ENCODE measurements around the gene AFM. TPM values are rescaled to one million over a fixed set of nuclear protein-coding genes. Genes with fewer than 3 reads are reported as not detected.

The AFM gene, protein sequence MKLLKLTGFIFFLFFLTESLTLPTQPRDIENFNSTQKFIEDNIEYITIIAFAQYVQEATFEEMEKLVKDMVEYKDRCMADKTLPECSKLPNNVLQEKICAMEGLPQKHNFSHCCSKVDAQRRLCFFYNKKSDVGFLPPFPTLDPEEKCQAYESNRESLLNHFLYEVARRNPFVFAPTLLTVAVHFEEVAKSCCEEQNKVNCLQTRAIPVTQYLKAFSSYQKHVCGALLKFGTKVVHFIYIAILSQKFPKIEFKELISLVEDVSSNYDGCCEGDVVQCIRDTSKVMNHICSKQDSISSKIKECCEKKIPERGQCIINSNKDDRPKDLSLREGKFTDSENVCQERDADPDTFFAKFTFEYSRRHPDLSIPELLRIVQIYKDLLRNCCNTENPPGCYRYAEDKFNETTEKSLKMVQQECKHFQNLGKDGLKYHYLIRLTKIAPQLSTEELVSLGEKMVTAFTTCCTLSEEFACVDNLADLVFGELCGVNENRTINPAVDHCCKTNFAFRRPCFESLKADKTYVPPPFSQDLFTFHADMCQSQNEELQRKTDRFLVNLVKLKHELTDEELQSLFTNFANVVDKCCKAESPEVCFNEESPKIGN
- total RNA-seq = not detected

DNA sequence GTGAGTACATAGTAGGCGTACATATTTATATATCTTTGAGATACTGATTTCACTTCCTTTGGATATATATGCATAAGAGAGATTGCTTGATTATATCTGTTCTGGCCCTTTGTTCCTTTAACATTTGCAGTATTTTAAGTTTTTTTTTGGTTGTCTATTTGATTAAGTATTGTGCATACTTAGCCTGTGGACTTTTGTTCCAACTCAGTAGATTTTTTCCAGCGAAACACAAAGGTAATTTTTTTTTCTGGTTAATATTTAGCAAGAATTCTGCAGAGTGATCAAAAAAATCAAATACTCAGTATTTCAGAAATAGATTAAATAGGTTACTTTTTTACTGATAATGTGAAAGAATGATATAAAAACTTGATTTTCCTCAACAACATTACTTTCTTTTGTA, at the start of gene AFM:
Gene AFM (plus strand): TSS at position 388 of the 400 bp plus-strand sequence. CDS start 31 bp downstream, outside the sequence.
- H3K9me3 Mint-ChIP-seq = peaks cover 7% of the 10 kb centered on the region
- H3K4me1 Mint-ChIP-seq (ENCODE audit: low read depth in 2 of 2) = no peaks in the 10 kb centered on the region
- DNase-seq (ENCODE audit: low spot score) (no peak), ATAC-seq (no peak)
- H3K27me3 Mint-ChIP-seq = no peaks in the 10 kb centered on the region
- no peak within 1 kb of the TSS for H3K4me3 Mint-ChIP-seq
- H3K27ac Mint-ChIP-seq = no peak within 1 kb of the TSS
- H3K36me3 Mint-ChIP-seq = no peaks in the 10 kb centered on the region

DNA sequence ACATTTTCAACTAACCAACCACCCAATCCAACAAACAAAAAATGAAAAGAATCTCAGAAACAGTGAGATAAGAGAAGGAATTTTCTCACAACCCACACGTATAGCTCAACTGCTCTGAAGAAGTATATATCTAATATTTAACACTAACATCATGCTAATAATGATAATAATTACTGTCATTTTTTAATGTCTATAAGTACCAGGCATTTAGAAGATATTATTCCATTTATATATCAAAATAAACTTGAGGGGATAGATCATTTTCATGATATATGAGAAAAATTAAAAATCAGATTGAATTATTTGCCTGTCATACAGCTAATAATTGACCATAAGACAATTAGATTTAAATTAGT, 49.8 kb upstream of the AFM start:
- Mint-ChIP-seq H3K27ac (no peak overlapping the region), H3K4me1 (ENCODE audit: low read depth in 2 of 2) (no peaks in the 10 kb centered on the region), H3K4me3 (no peak overlapping the region), H3K27me3 (no peaks in the 10 kb centered on the region), H3K36me3 (no peaks in the 10 kb centered on the region), H3K9me3 (no peaks in the 10 kb centered on the region)
- no peak for ATAC-seq
- no peak for DNase-seq (ENCODE audit: low spot score)

DNA sequence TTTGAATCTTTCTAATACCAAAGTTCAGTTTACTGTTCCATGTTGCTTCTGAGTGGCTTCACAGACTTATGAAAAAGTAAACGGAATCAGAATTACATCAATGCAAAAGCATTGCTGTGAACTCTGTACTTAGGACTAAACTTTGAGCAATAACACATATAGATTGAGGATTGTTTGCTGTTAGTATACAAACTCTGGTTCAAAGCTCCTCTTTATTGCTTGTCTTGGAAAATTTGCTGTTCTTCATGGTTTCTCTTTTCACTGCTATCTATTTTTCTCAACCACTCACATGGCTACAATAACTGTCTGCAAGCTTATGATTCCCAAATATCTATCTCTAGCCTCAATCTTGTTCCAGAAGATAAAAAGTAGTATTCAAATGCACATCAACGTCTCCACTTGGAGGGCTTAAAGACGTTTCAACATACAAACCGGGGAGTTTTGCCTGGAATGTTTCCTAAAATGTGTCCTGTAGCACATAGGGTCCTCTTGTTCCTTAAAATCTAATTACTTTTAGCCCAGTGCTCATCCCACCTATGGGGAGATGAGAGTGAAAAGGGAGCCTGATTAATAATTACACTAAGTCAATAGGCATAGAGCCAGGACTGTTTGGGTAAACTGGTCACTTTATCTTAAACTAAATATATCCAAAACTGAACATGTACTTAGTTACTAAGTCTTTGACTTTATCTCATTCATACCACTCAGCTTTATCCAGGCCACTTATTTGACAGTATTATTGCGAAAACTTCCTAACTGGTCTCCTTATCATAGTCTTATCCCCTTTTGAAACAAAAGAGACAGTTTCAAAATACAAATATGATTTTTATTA, 49.2 kb upstream of the AFM start:
- no peaks in the 10 kb centered on the region for H3K4me1 Mint-ChIP-seq (ENCODE audit: low read depth in 2 of 2)
- H3K9me3 Mint-ChIP-seq = no peaks in the 10 kb centered on the region
- no peak for DNase-seq (ENCODE audit: low spot score)
- H3K4me3 Mint-ChIP-seq = no peak overlapping the region
- H3K27ac Mint-ChIP-seq = no peak overlapping the region
- ATAC-seq = no peak
- no peaks in the 10 kb centered on the region for H3K36me3 Mint-ChIP-seq
- H3K27me3 Mint-ChIP-seq = no peaks in the 10 kb centered on the region

DNA sequence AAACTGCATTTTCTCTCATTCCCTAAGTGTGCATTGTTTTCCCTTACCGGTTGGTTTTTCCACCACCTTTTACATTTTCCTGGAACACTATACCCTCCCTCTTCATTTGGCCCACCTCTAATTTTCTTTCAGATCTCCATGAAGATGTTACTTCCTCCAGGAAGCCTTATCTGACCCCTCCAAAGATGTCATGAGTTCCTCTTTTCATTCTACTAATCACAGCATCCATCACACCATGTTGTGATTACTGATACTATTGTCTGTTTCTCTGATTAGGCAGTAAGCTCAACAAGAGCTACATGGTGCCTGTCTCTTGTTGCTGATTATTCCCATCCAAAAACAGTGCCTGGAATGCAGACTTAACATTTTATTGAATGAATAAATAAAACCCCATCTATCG, 48.4 kb upstream of the AFM start:
- H3K9me3 Mint-ChIP-seq = no peaks in the 10 kb centered on the region
- ATAC-seq (no peak), DNase-seq (ENCODE audit: low spot score) (no peak)
- H3K27me3 Mint-ChIP-seq = no peaks in the 10 kb centered on the region
- no peaks in the 10 kb centered on the region for H3K36me3 Mint-ChIP-seq
- no peaks in the 10 kb centered on the region for H3K4me1 Mint-ChIP-seq (ENCODE audit: low read depth in 2 of 2)
- H3K4me3 Mint-ChIP-seq = no peak overlapping the region
- H3K27ac Mint-ChIP-seq = no peak overlapping the region

DNA sequence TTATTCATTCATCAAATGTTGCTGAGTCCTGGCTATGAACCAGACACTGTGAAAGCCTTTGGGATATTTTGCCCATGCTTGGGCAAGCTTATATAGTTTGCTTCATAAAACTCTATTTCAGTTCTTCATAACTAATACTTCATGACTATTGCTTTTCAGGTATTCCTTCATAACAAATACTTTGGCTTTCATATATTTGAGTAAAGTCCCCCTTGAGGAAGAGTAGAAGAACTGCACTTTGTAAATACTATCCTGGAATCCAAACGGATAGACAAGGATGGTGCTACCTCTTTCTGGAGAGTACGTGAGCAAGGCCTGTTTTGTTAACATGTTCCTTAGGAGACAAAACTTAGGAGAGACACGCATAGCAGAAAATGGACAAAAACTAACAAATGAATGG, 47.2 kb upstream of the AFM start:
- H3K27me3 Mint-ChIP-seq = no peaks in the 10 kb centered on the region
- H3K4me3 Mint-ChIP-seq = no peak overlapping the region
- H3K36me3 Mint-ChIP-seq = no peaks in the 10 kb centered on the region
- H3K9me3 Mint-ChIP-seq = no peaks in the 10 kb centered on the region
- ATAC-seq = no peak
- H3K4me1 Mint-ChIP-seq (ENCODE audit: low read depth in 2 of 2) = no peaks in the 10 kb centered on the region
- DNase-seq (ENCODE audit: low spot score) = no peak
- no peak overlapping the region for H3K27ac Mint-ChIP-seq

DNA sequence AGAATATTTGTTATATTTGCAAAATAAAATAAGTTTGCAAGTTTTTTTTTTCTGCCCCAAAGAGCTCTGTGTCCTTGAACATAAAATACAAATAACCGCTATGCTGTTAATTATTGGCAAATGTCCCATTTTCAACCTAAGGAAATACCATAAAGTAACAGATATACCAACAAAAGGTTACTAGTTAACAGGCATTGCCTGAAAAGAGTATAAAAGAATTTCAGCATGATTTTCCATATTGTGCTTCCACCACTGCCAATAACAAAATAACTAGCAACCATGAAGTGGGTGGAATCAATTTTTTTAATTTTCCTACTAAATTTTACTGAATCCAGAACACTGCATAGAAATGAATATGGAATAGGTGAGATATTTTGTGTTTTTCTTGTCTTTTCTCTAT, 45.6 kb upstream of the AFM start, which contains the start of gene AFP:
Gene AFP (plus strand): TSS at position 238 of the 400 bp plus-strand sequence. CDS start 42 bp downstream, at position 280.
- no peaks in the 10 kb centered on the region for H3K9me3 Mint-ChIP-seq
- no peaks in the 10 kb centered on the region for H3K4me1 Mint-ChIP-seq (ENCODE audit: low read depth in 2 of 2)
- DNase-seq (ENCODE audit: low spot score) = no peak
- ATAC-seq = no peak
- H3K36me3 Mint-ChIP-seq = no peaks in the 10 kb centered on the region
- H3K4me3 Mint-ChIP-seq = no peak within 1 kb of the TSS
- no peak within 1 kb of the TSS for H3K27ac Mint-ChIP-seq
- H3K27me3 Mint-ChIP-seq = no peaks in the 10 kb centered on the region

DNA sequence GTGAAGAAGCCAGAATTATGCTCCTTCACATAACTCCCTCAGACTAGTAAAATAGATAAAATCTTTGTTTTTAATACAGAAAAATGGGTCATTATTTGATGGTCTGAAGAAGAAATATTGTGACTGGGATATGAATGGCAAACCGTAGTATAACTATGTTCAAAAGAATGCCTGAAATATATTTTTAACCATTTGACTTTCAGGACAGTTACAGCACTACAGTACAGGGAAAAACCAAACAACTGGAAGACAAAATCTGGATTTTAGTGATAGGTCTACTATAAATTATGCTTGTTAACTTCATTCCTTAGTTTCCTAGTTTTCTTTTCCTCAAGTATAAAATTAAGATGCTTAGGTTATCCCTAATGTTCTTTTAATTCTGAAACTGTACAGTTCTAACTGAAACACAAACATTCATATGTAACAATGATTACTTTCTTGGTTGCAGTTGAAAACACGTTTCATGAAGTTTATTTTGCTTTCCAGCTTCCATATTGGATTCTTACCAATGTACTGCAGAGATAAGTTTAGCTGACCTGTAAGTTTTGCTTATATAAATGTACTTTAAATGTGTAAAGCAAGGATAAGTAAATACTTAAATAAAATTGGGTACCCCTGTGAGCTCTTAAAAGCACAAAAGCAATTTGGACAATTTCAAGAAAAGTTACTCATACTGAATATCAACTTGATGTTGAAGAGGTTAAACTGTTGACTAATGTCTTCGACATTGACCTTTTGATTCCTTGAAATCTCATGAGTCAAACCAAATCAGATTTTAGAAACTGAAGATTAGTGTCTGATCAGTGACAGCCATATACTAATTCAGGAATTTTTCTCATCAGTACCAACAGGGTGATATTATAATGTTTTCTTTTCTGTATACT, 44.6 kb upstream of the AFM start:
- ATAC-seq = no peak
- no peak overlapping the region for H3K27ac Mint-ChIP-seq
- no peaks in the 10 kb centered on the region for H3K36me3 Mint-ChIP-seq
- no peaks in the 10 kb centered on the region for H3K27me3 Mint-ChIP-seq
- no peak for DNase-seq (ENCODE audit: low spot score)
- H3K9me3 Mint-ChIP-seq = no peaks in the 10 kb centered on the region
- no peaks in the 10 kb centered on the region for H3K4me1 Mint-ChIP-seq (ENCODE audit: low read depth in 2 of 2)
- no peak overlapping the region for H3K4me3 Mint-ChIP-seq

DNA sequence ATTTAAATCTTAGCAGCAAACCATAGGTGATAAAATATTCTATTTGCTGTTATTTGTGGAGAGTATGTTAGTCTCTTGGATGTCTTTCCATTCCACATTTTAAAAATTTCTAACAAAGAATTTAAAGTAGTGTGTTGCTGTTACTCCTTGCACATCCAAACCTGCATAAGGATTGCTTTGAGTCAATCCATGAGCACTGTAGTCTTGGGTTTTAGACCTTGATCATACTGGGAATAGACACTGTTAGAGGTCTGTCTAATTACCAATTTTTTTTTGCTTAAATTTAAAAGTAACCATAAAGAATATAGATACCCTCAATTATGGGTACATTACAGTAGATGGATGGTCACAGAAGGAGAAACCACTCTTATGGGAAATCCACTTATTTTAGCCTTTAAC, 44.0 kb upstream of the AFM start:
- Mint-ChIP-seq H3K4me3 (no peak overlapping the region), H3K27ac (no peak overlapping the region), H3K27me3 (no peaks in the 10 kb centered on the region), H3K36me3 (no peaks in the 10 kb centered on the region), H3K4me1 (ENCODE audit: low read depth in 2 of 2) (no peaks in the 10 kb centered on the region), H3K9me3 (no peaks in the 10 kb centered on the region)
- DNase-seq (ENCODE audit: low spot score) (no peak), ATAC-seq (no peak)

DNA sequence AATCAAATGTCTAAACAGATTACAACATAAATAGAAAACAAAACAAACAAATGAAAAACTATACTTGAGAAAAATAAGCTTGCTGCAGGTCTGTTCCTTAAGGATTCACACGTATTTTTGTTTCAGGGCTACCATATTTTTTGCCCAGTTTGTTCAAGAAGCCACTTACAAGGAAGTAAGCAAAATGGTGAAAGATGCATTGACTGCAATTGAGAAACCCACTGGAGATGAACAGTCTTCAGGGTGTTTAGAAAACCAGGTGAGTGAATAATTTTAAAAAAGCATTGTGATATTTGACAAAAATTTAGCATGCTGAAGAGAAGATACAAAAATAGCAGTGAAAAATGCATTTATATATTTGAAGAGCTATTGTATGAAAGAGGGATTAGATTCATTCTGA, 43.5 kb upstream of the AFM start:
- no peak overlapping the region for H3K27ac Mint-ChIP-seq
- no peak for DNase-seq (ENCODE audit: low spot score)
- H3K4me3 Mint-ChIP-seq = no peak overlapping the region
- H3K9me3 Mint-ChIP-seq = no peaks in the 10 kb centered on the region
- no peaks in the 10 kb centered on the region for H3K36me3 Mint-ChIP-seq
- no peaks in the 10 kb centered on the region for H3K4me1 Mint-ChIP-seq (ENCODE audit: low read depth in 2 of 2)
- H3K27me3 Mint-ChIP-seq = no peaks in the 10 kb centered on the region
- no peak for ATAC-seq

DNA sequence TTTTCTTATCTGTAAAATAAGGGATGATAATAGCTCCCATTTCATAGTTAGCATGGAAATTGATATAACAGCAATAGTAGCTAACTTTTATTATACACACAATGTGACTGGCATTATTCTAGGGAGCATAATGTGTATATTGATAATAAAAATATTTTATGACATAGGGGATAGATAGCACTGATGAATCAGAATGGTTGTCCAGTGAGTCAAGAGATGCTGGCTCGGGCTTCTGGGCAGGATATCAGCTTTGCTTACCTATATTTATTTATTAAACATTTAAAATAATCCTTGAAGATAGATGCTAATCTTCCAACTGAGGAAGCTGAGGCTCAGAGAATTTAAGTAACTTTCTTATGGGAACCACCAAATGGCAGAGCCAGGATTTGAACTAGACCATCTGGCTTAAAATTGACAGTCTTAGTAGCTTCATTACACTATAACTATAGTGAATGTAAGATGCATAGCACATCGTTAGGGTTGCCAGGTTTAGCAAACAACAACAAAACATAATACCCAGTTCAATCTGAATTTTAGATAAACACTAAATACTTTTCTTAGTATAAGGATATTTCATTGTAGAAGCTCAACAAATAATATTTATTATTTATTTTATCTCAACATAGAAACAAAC, 42.8 kb upstream of the AFM start:
- no peaks in the 10 kb centered on the region for H3K4me1 Mint-ChIP-seq (ENCODE audit: low read depth in 2 of 2)
- H3K9me3 Mint-ChIP-seq = no peaks in the 10 kb centered on the region
- H3K27me3 Mint-ChIP-seq = no peaks in the 10 kb centered on the region

DNA sequence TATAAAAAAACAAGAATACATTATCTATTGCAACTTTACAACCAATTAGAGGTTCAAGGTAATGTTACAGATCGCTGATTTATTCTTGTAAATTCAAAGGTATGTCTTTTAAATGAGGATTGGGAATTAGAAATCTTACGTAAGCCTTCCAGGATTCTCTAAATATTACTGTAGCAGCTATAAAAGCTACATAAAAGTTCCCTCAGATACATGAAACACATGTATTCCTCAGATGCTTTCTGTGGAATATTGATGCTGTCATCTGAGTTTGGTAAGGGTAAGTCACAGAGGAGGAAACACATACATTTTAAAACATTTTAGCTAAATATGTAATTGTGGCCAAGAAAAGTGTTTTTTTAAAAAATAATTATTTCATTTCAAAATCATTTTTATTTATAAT, 42.1 kb upstream of the AFM start:
- no peak overlapping the region for H3K27ac Mint-ChIP-seq

More for the DNA sequence above, 42.8 kb upstream of the AFM start:
- Mint-ChIP-seq H3K27ac (no peak overlapping the region), H3K4me3 (no peak overlapping the region), H3K36me3 (no peaks in the 10 kb centered on the region)
- DNase-seq (ENCODE audit: low spot score) = no peak
- ATAC-seq = no peak

DNA sequence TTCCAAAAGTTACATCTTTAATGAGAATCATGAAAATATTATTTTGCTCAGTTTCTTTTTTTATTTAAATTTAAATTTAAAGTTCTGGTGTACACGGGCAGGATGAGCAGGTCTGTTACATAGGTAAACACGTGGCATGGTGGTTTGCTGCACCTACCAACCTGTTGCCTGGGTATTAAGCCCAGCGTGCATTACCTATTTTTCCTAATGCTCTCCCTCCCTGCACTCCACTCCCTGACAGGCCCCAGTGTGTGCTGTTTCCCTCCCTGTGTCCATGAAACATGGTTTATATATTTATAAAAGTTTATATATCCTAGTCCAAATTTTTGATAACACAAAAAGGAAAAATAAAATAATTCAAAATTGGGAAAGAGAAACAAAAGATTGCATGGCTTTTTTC, 41.6 kb upstream of the AFM start:
- H3K4me1 Mint-ChIP-seq (ENCODE audit: low read depth in 2 of 2) = no peaks in the 10 kb centered on the region
- ATAC-seq (no peak), DNase-seq (ENCODE audit: low spot score) (no peak)
- no peaks in the 10 kb centered on the region for H3K27me3 Mint-ChIP-seq
- no peak overlapping the region for H3K4me3 Mint-ChIP-seq
- H3K27ac Mint-ChIP-seq = no peak overlapping the region
- no peaks in the 10 kb centered on the region for H3K9me3 Mint-ChIP-seq
- no peaks in the 10 kb centered on the region for H3K36me3 Mint-ChIP-seq

More for the DNA sequence above, 42.1 kb upstream of the AFM start:
- DNase-seq (ENCODE audit: low spot score) (no peak), ATAC-seq (no peak)
- no peaks in the 10 kb centered on the region for H3K9me3 Mint-ChIP-seq
- no peaks in the 10 kb centered on the region for H3K27me3 Mint-ChIP-seq
- H3K36me3 Mint-ChIP-seq = no peaks in the 10 kb centered on the region
- no peaks in the 10 kb centered on the region for H3K4me1 Mint-ChIP-seq (ENCODE audit: low read depth in 2 of 2)
- no peak overlapping the region for H3K4me3 Mint-ChIP-seq

DNA sequence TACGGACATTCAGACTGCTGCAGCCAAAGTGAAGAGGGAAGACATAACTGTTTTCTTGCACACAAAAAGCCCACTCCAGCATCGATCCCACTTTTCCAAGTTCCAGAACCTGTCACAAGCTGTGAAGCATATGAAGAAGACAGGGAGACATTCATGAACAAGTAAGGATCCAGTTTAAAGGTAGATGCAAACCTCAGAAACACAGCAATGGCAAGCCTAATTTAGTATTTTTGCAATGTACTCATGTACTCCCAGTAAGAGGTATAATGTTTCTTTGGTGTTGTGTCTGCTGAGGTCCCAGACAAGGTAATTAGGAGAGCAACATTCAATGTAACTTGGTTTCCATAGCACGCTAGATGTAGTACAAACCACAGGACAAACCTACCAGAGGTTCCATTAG, 40.9 kb upstream of the AFM start:
- H3K36me3 Mint-ChIP-seq = no peaks in the 10 kb centered on the region
- H3K27me3 Mint-ChIP-seq = no peaks in the 10 kb centered on the region
- DNase-seq (ENCODE audit: low spot score) (no peak), ATAC-seq (no peak)
- H3K27ac Mint-ChIP-seq = no peak overlapping the region
- H3K4me1 Mint-ChIP-seq (ENCODE audit: low read depth in 2 of 2) = no peaks in the 10 kb centered on the region
- H3K9me3 Mint-ChIP-seq = no peaks in the 10 kb centered on the region
- no peak overlapping the region for H3K4me3 Mint-ChIP-seq
